ENCODE measurements around the gene ZNF839.

The ZNF839 gene

DNA sequence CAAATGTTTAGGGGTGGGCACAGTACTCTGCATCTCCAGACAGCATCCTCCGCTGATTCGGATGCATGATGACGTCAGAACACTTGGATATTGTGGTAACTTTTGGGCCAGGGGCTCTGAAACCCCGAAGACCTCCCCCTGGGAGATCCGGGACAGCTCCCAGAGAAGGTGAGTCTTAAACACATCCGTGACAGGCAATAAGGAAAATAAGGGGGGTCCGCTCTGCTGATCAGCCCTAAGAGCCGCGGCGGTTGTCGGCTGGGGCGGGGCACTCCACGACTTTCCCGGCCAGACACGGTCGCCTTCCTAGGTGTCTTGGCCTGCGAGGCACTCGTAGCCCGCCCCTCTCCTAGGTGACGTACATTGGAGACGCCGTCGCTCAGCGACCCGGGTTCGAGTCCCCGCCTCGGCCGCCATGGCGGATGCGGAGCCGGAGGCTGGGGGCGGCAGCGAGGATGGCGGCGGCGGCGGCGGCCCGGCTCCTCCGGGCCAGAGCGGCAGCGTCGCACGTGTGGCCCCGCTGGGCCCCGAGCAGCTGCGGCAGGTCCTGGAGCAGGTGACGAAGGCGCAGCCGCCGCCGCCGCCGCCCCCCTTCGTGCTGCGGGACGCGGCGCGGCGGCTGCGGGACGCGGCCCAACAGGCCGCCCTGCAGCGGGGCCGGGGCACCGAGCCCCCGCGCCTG is at the start of gene ZNF839:
Gene ZNF839, plus strand, starts transcription at position 396 of the 682 bp plus-strand sequence. Its CDS starts 20 bp downstream, at position 416.
- ChIA-PET POLR2A (interaction anchor here (0.5 to 1.8 kb wide), 8 partner anchors 10 to 694 kb away, joined by 3 to 7 read pairs (median 3); partner anchors contain the start of genes CINP, MOK and TECPR2), CTCF (interaction anchor here (0.6 kb wide), 2 partner anchors 75 to 342 kb away, joined by 3 read pairs; no protein-coding TSS in a partner anchor)
- peak; percentile 84 for DNase-seq (ENCODE audit: extremely low spot score)
- no peak for TF ChIP-seq SUZ12 (IDR thresholded peaks at IDR 0.05)
- TF ChIP-seq, protein P1, sequence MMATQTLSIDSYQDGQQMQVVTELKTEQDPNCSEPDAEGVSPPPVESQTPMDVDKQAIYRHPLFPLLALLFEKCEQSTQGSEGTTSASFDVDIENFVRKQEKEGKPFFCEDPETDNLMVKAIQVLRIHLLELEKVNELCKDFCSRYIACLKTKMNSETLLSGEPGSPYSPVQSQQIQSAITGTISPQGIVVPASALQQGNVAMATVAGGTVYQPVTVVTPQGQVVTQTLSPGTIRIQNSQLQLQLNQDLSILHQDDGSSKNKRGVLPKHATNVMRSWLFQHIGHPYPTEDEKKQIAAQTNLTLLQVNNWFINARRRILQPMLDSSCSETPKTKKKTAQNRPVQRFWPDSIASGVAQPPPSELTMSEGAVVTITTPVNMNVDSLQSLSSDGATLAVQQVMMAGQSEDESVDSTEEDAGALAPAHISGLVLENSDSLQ (IDR thresholded peaks at IDR 0.05) = peak; percentile 36; the same call in 1 of the 2 replicates
- no peak for TF ChIP-seq FOXM1 (IDR thresholded peaks at IDR 0.05; ENCODE audit: borderline replicate concordance)
- TF ChIP-seq NFRKB (IDR thresholded peaks at IDR 0.05) = no peak
- no peak for TF ChIP-seq HDGF (IDR thresholded peaks at IDR 0.05; ENCODE audit: borderline replicate concordance)
- TF ChIP-seq FOXK2 (IDR thresholded peaks at IDR 0.05) = no peak
- TF ChIP-seq LEF1 (IDR thresholded peaks at IDR 0.05; ENCODE audit: borderline replicate concordance) = 0 out of 2 replicates have a peak, but pooled peaks have one; percentile 7
- TF ChIP-seq ELF4 (IDR thresholded peaks at IDR 0.05) = no peak

DNA sequence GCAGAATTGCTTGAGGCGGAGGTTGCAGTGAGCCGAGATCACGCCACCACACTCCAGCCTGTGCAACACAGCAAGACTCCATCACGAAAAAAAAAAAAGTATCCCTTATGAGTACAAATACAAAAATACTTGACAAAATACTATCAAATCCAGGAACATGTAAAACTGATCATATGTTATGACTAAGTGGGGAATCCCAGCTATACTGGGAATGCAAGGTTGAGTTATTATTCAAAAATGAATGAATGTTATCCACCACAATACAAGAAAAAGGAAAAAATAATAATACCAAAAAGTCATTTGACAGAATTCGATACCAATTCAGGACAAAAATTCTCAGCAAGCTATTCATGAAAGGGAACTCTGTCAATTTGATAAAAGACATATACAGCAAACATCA is 47.2 kb upstream of the ZNF839 start:
- TF ChIP-seq FOXA1 (IDR thresholded peaks at IDR 0.05) (no peak), ZNF384 (IDR thresholded peaks at IDR 0.05) (no peak), LEF1 (IDR thresholded peaks at IDR 0.05; ENCODE audit: borderline replicate concordance) (no peak), ARNT (IDR thresholded peaks at IDR 0.05) (no peak), NFRKB (IDR thresholded peaks at IDR 0.05) (no peak), FOXM1 (IDR thresholded peaks at IDR 0.05; ENCODE audit: borderline replicate concordance) (no peak), SUZ12 (IDR thresholded peaks at IDR 0.05) (no peak), FOXK2 (IDR thresholded peaks at IDR 0.05) (no peak), L3MBTL2 (conservative IDR thresholded peaks at IDR 0.05) (no peak), HDGF (IDR thresholded peaks at IDR 0.05; ENCODE audit: borderline replicate concordance) (no peak), ELF4 (IDR thresholded peaks at IDR 0.05) (no peak), SP1 (IDR thresholded peaks at IDR 0.05) (no peak), BHLHE40 (IDR thresholded peaks at IDR 0.05; ENCODE audit: borderline replicate concordance) (no peak), CTBP1 (IDR thresholded peaks at IDR 0.05; ENCODE audit: borderline replicate concordance) (no peak)
- TF ChIP-seq, protein P1 (IDR thresholded peaks at IDR 0.05) = no peak
- no peak for DNase-seq (ENCODE audit: extremely low spot score)
- CTCF ChIA-PET = no interaction called here
- POLR2A ChIA-PET = no interaction called here

DNA sequence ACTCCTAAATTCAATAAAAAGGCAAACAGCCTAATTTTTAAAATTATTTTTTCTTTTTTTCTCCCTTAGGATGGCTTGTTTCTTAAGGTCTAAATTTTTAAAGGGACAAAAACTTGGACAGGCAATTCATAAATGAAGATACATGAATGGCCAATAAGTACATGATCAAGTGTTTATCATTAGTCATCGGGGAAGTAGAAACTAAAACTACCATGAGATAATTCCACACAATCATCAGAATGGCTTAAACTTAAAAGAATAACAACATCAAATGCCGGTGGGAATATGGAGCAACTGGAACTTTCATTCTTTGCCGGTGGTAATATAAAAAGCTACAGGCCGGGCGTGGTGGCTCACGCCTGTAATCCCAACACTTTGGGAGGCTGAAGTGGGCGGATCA is 43.7 kb upstream of the ZNF839 start:
- ChIA-PET CTCF (no interaction called here), POLR2A (no interaction called here)
- no peak for DNase-seq (ENCODE audit: extremely low spot score)
- no peak for TF ChIP-seq FOXK2 (IDR thresholded peaks at IDR 0.05)
- TF ChIP-seq ZNF384 (IDR thresholded peaks at IDR 0.05) = no peak
- TF ChIP-seq L3MBTL2 (conservative IDR thresholded peaks at IDR 0.05) = no peak
- TF ChIP-seq, protein P1 (IDR thresholded peaks at IDR 0.05) = no peak
- no peak for TF ChIP-seq SUZ12 (IDR thresholded peaks at IDR 0.05)
- no peak for TF ChIP-seq SP1 (IDR thresholded peaks at IDR 0.05)
- TF ChIP-seq FOXM1 (IDR thresholded peaks at IDR 0.05; ENCODE audit: borderline replicate concordance) = no peak
- no peak for TF ChIP-seq TARDBP (IDR thresholded peaks at IDR 0.05)
- no peak for TF ChIP-seq HDGF (IDR thresholded peaks at IDR 0.05; ENCODE audit: borderline replicate concordance)
- no peak for TF ChIP-seq LEF1 (IDR thresholded peaks at IDR 0.05; ENCODE audit: borderline replicate concordance)
- TF ChIP-seq BHLHE40 (IDR thresholded peaks at IDR 0.05; ENCODE audit: borderline replicate concordance) = no peak
- TF ChIP-seq CTBP1 (IDR thresholded peaks at IDR 0.05; ENCODE audit: borderline replicate concordance) = no peak
- no peak for TF ChIP-seq FOXA1 (IDR thresholded peaks at IDR 0.05)

DNA sequence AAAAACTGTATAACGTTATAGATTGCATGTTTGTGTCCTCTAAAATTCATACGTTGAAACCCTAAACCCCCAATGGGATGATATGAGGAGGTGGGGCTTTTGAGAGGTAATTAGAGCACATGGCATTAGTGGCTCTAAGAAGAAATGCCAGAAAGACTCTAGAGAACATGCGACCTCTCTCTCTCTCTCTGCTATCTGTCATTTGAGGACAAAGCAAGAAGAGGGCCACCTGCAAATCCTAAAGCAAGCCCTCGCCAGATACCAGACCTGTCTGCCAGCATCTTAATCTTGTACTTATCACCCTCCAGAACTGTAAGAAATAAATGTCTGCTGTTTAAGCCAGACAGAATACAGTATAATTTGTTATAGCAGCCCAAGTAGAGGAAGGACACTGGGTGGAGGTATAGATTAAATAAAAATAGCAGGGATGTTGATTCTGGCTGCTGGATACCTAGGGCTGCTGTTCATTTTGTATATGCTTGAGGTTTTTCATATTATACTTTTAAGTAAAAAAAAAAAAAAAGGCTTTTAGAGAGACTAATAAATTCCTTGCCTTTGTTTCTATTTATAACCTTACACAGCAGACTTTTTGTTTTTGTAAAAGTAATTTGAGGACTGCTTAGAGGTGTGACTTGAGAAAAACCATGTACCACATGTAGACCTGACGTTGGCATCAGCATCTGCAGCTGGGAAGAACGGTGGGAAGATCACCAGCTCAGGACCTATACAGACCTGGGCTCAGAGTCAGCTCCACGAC is 41.5 kb upstream of the ZNF839 start:
- no peak for DNase-seq (ENCODE audit: extremely low spot score)
- POLR2A ChIA-PET = interaction anchor here (0.6 kb wide), 1 partner anchor 122 kb away, joined by 3 read pairs; no protein-coding TSS in a partner anchor
- CTCF ChIA-PET = no interaction called here
- TF ChIP-seq ELF4 (IDR thresholded peaks at IDR 0.05) (no peak), ZNF384 (IDR thresholded peaks at IDR 0.05) (no peak), FOXK2 (IDR thresholded peaks at IDR 0.05) (no peak), FOXM1 (IDR thresholded peaks at IDR 0.05; ENCODE audit: borderline replicate concordance) (no peak)

DNA sequence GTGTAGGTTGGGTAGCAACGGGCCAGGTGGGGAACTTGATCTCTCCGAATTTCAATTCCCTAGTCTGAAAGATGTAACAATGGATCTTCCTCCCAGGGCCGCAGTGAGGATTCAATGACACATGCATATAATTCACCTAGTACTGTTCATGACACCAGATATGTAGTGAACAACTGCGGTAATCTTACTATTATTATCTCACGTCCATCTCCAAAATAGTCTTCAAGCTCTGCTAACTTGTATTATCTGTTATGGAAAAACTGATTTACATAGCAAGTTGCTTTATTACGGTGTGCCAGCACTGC is 41.0 kb upstream of the ZNF839 start:
- ChIA-PET POLR2A (no interaction called here), CTCF (no interaction called here)
- DNase-seq (ENCODE audit: extremely low spot score) = no peak
- TF ChIP-seq ARNT (IDR thresholded peaks at IDR 0.05) (no peak), ELF4 (IDR thresholded peaks at IDR 0.05) (no peak), FOXM1 (IDR thresholded peaks at IDR 0.05; ENCODE audit: borderline replicate concordance) (no peak), FOXK2 (IDR thresholded peaks at IDR 0.05) (no peak), HDGF (IDR thresholded peaks at IDR 0.05; ENCODE audit: borderline replicate concordance) (no peak), TARDBP (IDR thresholded peaks at IDR 0.05) (no peak), SP1 (IDR thresholded peaks at IDR 0.05) (no peak), BHLHE40 (IDR thresholded peaks at IDR 0.05; ENCODE audit: borderline replicate concordance) (no peak), NFRKB (IDR thresholded peaks at IDR 0.05) (no peak), FOXA1 (IDR thresholded peaks at IDR 0.05) (no peak)

DNA sequence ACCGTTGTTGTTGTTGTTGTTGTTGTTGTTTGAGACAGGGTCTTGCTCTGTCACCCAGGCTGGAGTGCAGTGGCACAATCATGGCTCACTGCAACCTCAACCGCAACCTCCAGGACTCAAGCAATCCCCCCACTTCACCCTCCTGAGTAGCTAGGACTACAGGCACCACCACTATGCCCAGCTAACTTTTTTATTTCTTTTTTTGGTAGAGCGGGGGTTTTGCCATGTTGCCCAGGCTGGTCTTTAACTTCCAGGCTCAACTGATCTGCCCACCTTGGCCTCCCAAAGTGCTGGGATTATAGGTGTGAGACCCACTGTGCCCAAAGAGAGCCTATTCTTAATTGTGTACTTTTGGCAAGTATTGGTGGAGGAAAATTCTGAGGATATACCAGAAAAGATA is 40.3 kb upstream of the ZNF839 start:
- ChIA-PET POLR2A (no interaction called here), CTCF (no interaction called here)
- no peak for DNase-seq (ENCODE audit: extremely low spot score)
- TF ChIP-seq L3MBTL2 (conservative IDR thresholded peaks at IDR 0.05) (no peak), TARDBP (IDR thresholded peaks at IDR 0.05) (no peak), ZNF384 (IDR thresholded peaks at IDR 0.05) (no peak), HDGF (IDR thresholded peaks at IDR 0.05; ENCODE audit: borderline replicate concordance) (no peak), ELF4 (IDR thresholded peaks at IDR 0.05) (no peak), FOXA1 (IDR thresholded peaks at IDR 0.05) (no peak), SUZ12 (IDR thresholded peaks at IDR 0.05) (no peak), CTBP1 (IDR thresholded peaks at IDR 0.05; ENCODE audit: borderline replicate concordance) (no peak), FOXM1 (IDR thresholded peaks at IDR 0.05; ENCODE audit: borderline replicate concordance) (no peak), BHLHE40 (IDR thresholded peaks at IDR 0.05; ENCODE audit: borderline replicate concordance) (no peak), NFRKB (IDR thresholded peaks at IDR 0.05) (no peak), ARNT (IDR thresholded peaks at IDR 0.05) (no peak), SP1 (IDR thresholded peaks at IDR 0.05) (no peak), LEF1 (IDR thresholded peaks at IDR 0.05; ENCODE audit: borderline replicate concordance) (no peak), FOXK2 (IDR thresholded peaks at IDR 0.05) (no peak)
- TF ChIP-seq, protein P1 (IDR thresholded peaks at IDR 0.05) = no peak

Measured in HEK293T (cell line).